Measurements from ENCODE around the gene MAGEA4.

DNA sequence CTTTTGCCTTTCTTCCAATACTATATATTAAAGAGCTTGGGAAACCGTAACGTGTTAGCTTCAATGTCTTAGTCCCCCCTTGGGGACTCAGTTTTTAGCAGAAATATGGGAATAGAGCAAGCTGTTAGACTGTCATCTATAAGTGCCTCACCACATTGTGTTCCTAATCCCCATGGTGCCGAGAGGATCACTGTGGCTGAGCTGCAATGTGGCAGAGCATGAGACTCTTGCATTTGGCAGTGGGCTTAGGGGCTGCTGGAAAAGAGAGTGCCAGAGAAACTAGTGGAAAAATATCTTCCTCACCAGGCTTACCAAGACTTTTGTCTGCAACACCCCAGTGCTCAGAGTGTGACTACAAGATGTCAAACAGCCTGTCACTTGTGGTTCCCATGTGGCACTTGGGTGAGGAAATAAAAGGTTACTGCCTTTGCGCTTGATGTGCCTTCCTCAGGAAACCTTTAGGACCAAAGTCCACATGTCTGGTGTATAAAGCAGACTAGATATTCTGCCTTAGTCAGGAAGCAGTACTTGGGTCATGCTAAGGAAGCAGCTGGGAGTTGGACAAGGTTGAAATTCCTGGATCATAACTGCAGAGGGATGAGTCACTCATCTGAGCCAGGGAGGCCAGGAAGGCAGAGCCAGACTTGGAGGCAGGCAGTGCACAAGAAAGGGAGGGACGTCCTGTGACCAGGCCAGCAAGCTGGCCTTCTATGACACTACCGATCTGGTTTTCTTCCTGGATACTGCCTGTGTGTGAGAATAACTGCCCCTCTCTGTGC, 9.7 kb upstream of the MAGEA4 start:
- TF ChIP-seq TAF1 (IDR thresholded peaks at IDR 0.05; ENCODE audit: borderline replicate concordance, insufficient read depth, low read length) = no peak
- TF ChIP-seq, protein P1, sequence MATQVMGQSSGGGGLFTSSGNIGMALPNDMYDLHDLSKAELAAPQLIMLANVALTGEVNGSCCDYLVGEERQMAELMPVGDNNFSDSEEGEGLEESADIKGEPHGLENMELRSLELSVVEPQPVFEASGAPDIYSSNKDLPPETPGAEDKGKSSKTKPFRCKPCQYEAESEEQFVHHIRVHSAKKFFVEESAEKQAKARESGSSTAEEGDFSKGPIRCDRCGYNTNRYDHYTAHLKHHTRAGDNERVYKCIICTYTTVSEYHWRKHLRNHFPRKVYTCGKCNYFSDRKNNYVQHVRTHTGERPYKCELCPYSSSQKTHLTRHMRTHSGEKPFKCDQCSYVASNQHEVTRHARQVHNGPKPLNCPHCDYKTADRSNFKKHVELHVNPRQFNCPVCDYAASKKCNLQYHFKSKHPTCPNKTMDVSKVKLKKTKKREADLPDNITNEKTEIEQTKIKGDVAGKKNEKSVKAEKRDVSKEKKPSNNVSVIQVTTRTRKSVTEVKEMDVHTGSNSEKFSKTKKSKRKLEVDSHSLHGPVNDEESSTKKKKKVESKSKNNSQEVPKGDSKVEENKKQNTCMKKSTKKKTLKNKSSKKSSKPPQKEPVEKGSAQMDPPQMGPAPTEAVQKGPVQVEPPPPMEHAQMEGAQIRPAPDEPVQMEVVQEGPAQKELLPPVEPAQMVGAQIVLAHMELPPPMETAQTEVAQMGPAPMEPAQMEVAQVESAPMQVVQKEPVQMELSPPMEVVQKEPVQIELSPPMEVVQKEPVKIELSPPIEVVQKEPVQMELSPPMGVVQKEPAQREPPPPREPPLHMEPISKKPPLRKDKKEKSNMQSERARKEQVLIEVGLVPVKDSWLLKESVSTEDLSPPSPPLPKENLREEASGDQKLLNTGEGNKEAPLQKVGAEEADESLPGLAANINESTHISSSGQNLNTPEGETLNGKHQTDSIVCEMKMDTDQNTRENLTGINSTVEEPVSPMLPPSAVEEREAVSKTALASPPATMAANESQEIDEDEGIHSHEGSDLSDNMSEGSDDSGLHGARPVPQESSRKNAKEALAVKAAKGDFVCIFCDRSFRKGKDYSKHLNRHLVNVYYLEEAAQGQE (IDR thresholded peaks at IDR 0.05; ENCODE audit: insufficient read depth in 1 of 2, low read depth in 2 of 2, low read length in 2 of 2) = 0 out of 4 replicates have a peak, but pooled peaks of 1 of the 2 experiments have one; percentile 37

All from PFSK-1 (cell line).